Heart right ventricle (tissue), 16 donors: ENCODE measurements around the gene CCL25. TPM values are rescaled to one million over a fixed set of nuclear protein-coding genes. Genes with fewer than 3 reads are reported as not detected.

Experiments
- ATAC-seq, 8 donors: fragments of 200-7000 bp; cut with Tn5 transposase; one replicate each; pipeline ENCODE4 v1.9.1; 2020; ENCODE audit warnings: mild to moderate bottlenecking in 8 of 8, moderate library complexity in 8 of 8, moderate number of reproducible peaks in 1 of 8
- DNase-seq, 2 donors: peaks; one replicate each; pipeline ENCODE4 v3.0.0-alpha.2; 2020
- H3K27ac ChIP-seq, 10 donors: fragments of 200-600 bp; sonication (generic) in 2 of 10; one replicate each; pipeline versions ENCODE4 v1.5.0 to v1.8.0; 2020 to 2022; ENCODE audit warnings: mild to moderate bottlenecking in 3 of 10
- H3K27me3 ChIP-seq, 7 donors: fragments of 200-600 bp; one replicate each; pipeline ENCODE4 v1.8.0; 2021 to 2022; ENCODE audit warnings: mild to moderate bottlenecking in 2 of 7
- H3K36me3 ChIP-seq, 9 donors: fragments of 200-600 bp; sonication (generic) in 1 of 9; one replicate each; pipeline versions ENCODE4 v1.5.0 to v1.8.0; 2020 to 2022; ENCODE audit warnings: mild to moderate bottlenecking in 2 of 9
- H3K4me1 ChIP-seq, 9 donors: fragments of 200-600 bp; sonication (generic) in 1 of 9; one replicate each; pipeline versions ENCODE4 v1.5.0 to v1.8.0; 2020 to 2022; ENCODE audit warnings: mild to moderate bottlenecking in 4 of 9
- H3K4me3 ChIP-seq, 10 donors: fragments of 200-600 bp; sonication (generic) in 2 of 10; one replicate each; pipeline versions ENCODE4 v1.5.0 to v1.8.0; 2020 to 2022; ENCODE audit warnings: mild to moderate bottlenecking in 7 of 10, moderate library complexity in 2 of 10
- H3K9me3 ChIP-seq, 11 donors: fragments of 200-600 bp in 10 of 11; sonication (generic) in 2 of 11; one replicate each; pipeline versions ENCODE4 v1.5.0 to v1.8.0; 2013 to 2022; ENCODE audit warnings: mild to moderate bottlenecking in 2 of 11, control low read depth in 1 of 11, moderate library complexity in 1 of 11
- WGBS, 2 donors: extraction: QIAGEN DNeasy Blood & Tissue Kit; methylation state at CpG; one replicate each; pipeline ENCODE4 v1.1.7; 2013; ENCODE audit warnings: inconsistent platforms in 1 of 2; 5-methylcytosine and 5-hydroxymethylcytosine counted together
- intact Hi-C, 10 donors: fragments of 100-400 bp; cut with DNase I; formaldehyde crosslinking; loops; one replicate each; pipeline versions ENCODE4 v1.11.1 to v1.14.2; 2022
- polyA plus RNA-seq, 2 donors: library from polyadenylated mRNA; stranded (reverse); fragments of 200-250 nt; gene quantifications; one replicate each; pipeline ENCODE4 v1.2.3, GENCODE V29; 2013
- total RNA-seq, 10 donors: library from RNA; stranded (reverse); fragmentation: NEBNext Ultra II Directional in 3 of 10; extraction: Animal tissue kit (Norgen Biotek cat#: 25700) in 3 of 10; gene quantifications; one replicate each; pipeline versions ENCODE4 v1.2.1 to v1.2.4, GENCODE V29; 2021 to 2023
- TF ChIP-seq, protein P1 (sequence below), 9 donors: fragments of 200-600 bp; sonication (generic) in 2 of 9; IDR thresholded peaks; one replicate each; pipeline versions ENCODE4 v1.5.0 to v1.8.0; 2021 to 2022; ENCODE audit warnings: antibody characterized with exemption in 9 of 9, mild to moderate bottlenecking in 5 of 9, moderate library complexity in 1 of 9
- donor health status: Arrhythmogenic right ventricular cardiomyopathy.
- donor health status: ischemic (EF 13 %, LVEDD 7.1; RV severe dilation, severe dysfunction).
- donor health status: healthy with polysubstance abuse.
- donor health status: DM: no; HTN: yes; CAD: no.
- donor health status: DM: no; HTN: no; CAD: no.
- donor health status: ischemic (EF 25% LVEDD 6.9; RV normal size, moderate dysfunction).
- donor health status: ischemic (EF 25% LVEDD 5.7; RV mildly dilated, moderate dysfunction).
- donor health status: healthy.
- donor health status: DM: yes; HTN: yes; CAD: no.
- donor health status: Ischemic cardiomyopathy.
- donor health status: ischemic (EF 35%, LVEDD 5.7; RV mildly dilated, moderate dysfunction).
- donor health status: nonischemic (EF 11% LVEDD 7.7; RV severe dilation, severe dysfunction).
- donor health status: DM: yes; HTN: yes; CAD: no.
- donor health status: PGD.
- donor health status: ischemic (EF 29% LVEDD 5.4; RV normal size, mild dysfunction).
- donor health status: nonischemic (EF 23%, LVEDD 6.1; RV moderate dilation, normal function).

The CCL25 gene
- total and polyA plus RNA-seq, 12 donors = not detected

DNA sequence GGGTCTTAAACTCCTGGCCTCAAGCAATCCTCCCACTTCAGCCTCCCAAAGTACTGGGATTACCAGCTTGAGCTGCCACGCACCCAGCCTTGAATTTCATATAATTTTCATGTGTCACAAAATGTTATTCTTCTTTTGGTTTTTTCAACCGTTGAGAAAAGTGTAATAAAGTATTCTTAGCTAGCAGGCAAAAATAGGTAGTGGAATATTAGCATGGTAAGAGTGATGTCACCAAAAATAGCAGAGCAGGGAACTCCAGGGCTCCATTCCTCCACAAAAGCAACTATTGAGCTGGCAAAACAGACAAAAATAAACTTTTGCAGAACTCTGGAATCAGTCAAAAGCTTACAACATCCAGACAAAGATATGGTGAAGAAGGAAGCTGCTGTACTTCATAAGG is 52.9 kb downstream of the CCL25 start:
- intact Hi-C loops = no loop called here
- DNase-seq (no peak), ATAC-seq (no peak)
- Histone ChIP-seq H3K27ac (no peak overlapping the region), H3K4me3 (no peak overlapping the region), H3K9me3 (no peaks in the 10 kb centered on the region), H3K27me3 (peaks cover 0 to 14% (median 0%) of the 10 kb centered on the region in 7 donors), H3K4me1 (no peaks in the 10 kb centered on the region), H3K36me3 (no peaks in the 10 kb centered on the region)
- 71 to 72% methylated on average over 2 of the region's 2 CpGs for WGBS, 2 donors
- TF ChIP-seq, protein P1, sequence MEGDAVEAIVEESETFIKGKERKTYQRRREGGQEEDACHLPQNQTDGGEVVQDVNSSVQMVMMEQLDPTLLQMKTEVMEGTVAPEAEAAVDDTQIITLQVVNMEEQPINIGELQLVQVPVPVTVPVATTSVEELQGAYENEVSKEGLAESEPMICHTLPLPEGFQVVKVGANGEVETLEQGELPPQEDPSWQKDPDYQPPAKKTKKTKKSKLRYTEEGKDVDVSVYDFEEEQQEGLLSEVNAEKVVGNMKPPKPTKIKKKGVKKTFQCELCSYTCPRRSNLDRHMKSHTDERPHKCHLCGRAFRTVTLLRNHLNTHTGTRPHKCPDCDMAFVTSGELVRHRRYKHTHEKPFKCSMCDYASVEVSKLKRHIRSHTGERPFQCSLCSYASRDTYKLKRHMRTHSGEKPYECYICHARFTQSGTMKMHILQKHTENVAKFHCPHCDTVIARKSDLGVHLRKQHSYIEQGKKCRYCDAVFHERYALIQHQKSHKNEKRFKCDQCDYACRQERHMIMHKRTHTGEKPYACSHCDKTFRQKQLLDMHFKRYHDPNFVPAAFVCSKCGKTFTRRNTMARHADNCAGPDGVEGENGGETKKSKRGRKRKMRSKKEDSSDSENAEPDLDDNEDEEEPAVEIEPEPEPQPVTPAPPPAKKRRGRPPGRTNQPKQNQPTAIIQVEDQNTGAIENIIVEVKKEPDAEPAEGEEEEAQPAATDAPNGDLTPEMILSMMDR (IDR thresholded peaks at IDR 0.05) = no peak

DNA sequence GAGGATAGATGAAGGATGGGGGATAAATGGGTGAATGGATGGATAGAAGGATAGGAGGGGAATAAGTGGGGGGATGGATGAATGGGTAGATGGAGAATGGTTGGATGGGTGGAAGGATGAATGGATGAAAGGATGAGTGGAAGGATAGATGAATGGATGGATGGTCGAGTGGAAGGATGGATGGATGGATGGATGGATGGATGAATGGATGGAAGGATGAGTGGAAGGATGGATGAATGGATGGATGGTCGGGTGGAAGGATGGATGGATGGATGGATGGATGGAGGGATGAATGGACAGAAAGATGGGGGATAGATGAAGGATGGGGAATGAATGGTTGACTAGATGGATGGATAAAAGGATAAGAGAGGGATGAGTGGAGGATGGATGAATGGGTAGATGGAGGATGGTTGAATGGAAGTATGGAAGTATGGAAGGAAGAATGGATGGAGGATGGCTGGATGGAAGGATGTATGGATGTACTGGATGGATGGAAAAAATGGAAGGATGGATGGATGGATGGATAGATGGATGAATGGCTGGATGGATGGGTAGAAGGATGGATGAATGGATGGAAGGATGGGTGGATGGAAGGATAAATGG is 54.8 kb downstream of the CCL25 start:
- 85 to 87% methylated on average over 2 of the region's 2 CpGs for WGBS, 2 donors
- intact Hi-C loops = no loop called here
- ATAC-seq (no peak), DNase-seq (no peak)
- no peak overlapping the region for H3K4me3 ChIP-seq
- no peaks in the 10 kb centered on the region for H3K36me3 ChIP-seq
- peaks cover 0 to 14% (median 0%) of the 10 kb centered on the region in 7 donors for H3K27me3 ChIP-seq
- H3K27ac ChIP-seq = no peak overlapping the region
- H3K9me3 ChIP-seq = no peaks in the 10 kb centered on the region
- H3K4me1 ChIP-seq = no peaks in the 10 kb centered on the region
- TF ChIP-seq, protein P1 (IDR thresholded peaks at IDR 0.05) = no peak

DNA sequence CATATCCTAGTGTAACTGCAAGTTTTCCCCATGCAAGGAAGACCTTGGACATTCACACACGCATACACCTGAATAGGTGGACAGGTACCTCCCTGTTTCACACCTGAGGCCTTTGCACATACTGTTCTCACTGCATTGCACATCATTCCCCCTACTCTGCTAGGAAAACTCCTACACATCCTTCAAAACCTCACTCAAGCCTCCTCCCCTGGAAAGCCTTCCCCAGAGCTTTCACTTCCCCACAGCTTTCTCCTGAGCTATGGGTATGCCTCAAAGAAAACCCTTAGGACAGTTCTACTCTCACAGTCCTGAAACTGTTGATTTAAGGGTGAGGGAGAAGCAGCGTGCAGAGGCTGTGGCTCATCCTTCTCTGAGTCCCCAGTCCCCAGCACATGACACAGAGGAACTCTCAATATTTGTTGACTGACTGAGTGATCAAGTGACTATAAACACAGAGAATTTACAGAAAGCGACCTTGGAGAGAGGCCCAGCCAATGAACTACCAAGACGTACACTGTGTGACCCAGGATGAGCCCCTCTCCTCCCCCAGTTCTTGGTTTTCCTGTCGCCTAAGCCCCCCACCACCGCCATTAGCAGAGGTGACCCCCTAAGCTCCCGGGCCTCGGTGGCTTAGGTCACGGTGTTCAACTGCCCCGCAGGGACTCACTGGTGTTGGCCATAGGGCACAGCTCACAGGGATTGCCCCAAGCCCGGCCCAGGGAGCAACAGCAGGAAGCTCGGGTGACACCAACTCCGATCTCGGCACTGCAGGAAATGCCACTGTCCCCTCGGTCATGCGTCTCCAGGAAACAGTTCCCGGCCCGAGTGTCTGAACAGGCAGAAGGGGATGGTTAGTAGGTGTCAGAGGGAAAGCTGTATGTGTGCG is 56.2 kb downstream of the CCL25 start:
- no peaks in the 10 kb centered on the region for H3K4me1 ChIP-seq
- whole genome bisulfite sequencing, 2 donors = 65 to 79% methylated on average over 19 of the region's 19 CpGs
- ATAC-seq = no peak

DNA sequence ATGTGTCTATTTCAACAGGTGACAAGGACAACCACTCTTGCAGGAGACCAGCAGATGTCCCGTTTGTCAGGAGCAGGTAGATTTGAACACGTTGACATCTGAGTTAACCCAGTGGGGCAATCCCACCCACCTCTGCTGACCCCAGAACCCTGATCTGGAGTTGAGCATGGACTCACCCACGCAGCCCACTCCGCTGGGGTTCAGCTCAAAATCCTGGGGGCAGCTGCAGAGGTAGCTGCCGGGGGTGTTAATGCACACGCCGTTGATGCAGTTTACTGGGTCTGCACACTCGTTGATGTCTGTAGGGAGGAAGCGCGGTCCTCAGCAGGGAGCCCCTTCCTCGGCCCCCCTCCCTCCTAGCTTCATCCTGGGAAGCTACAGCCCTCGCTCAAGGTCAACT is 56.9 kb downstream of the CCL25 start:
- no peaks in the 10 kb centered on the region for H3K9me3 ChIP-seq
- peaks cover 0 to 14% (median 0%) of the 10 kb centered on the region in 7 donors for H3K27me3 ChIP-seq
- WGBS, 2 donors = 61 to 70% methylated on average over 12 of the region's 12 CpGs
- TF ChIP-seq, protein P1 (IDR thresholded peaks at IDR 0.05) = no peak
- ATAC-seq (no peak), DNase-seq (no peak)
- intact Hi-C loops = no loop called here
- H3K36me3 ChIP-seq = no peaks in the 10 kb centered on the region
- no peak overlapping the region for H3K27ac ChIP-seq
- no peak overlapping the region for H3K4me3 ChIP-seq
- H3K4me1 ChIP-seq = no peaks in the 10 kb centered on the region

More for the DNA sequence above, 56.2 kb downstream of the CCL25 start:
- Histone ChIP-seq H3K27me3 (peaks cover 0 to 14% (median 0%) of the 10 kb centered on the region in 7 donors), H3K9me3 (no peaks in the 10 kb centered on the region), H3K27ac (no peak overlapping the region), H3K36me3 (no peaks in the 10 kb centered on the region), H3K4me3 (no peak overlapping the region)
- DNase-seq = no peak
- intact Hi-C loops = no loop called here
- TF ChIP-seq, protein P1 (IDR thresholded peaks at IDR 0.05) = no peak
